ENCODE measurements around the gene C19orf47.
"Not testable (repeated sequence)": the region's sequence is repeated elsewhere in the genome, so short reads cannot be mapped to it uniquely, and the experiment has no call there.

C19orf47 gene

DNA sequence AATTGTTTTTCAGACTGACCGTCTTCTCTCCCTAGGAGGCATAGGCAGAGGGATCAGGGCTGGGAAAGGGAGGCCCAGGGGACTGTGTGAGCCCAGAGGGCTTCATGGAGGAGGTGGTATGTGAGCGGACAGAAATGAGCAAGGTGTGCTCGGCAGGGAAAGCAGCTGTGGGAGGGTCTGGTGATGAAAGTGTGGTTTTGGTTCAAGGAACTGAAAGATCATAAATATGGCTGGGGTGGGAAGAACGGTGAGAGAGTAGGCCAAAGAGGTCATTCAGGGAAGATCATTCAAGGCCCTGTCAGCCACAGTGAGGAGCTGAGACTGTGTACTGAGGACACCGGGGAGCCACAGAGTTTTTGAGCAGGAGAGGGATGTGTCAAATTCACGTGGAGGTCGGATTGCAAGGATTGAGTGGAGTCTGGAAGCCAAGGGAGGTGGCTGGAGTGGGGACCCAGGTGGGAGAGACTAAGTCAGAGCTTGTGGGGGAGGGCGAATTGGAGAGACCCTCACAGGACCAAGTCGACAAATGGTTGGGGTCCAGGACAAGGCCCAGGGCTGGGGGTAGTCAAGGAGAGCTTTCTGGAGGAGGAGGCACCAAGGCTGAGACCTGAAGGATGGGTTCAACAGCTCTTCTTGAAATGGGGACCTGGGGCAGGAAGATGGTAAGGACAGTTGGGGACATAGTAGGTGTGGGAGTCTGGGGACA is 7.9 kb upstream of the C19orf47 start:
- DNase-seq (ENCODE audit: low read depth in 3 of 3): no peak

GRCh38 chr19:40348961-40349507 is 837 bp upstream of the C19orf47 start:
- DNase-seq (ENCODE audit: low read depth in 3 of 3): no peak

DNA sequence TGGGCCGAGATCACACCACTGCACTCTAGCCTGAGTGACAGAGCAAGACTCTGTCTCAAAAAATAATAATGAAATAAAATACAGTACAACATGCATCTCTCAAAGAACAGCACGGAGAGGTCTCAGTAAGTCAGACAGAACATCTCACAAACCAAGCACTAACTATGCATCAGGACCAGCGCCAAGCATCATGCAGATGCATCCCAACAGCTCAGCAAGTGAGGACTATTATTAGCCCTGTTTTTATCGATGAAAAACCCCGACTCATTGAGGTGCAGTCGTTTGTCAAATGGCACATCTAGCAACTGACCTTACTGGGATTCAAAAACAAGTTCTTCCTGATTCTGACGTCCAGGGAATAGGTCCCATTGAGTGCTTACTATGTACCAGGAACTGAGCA is 3.8 kb downstream of the C19orf47 start:
- no peak for DNase-seq (ENCODE audit: low read depth in 3 of 3)

DNA sequence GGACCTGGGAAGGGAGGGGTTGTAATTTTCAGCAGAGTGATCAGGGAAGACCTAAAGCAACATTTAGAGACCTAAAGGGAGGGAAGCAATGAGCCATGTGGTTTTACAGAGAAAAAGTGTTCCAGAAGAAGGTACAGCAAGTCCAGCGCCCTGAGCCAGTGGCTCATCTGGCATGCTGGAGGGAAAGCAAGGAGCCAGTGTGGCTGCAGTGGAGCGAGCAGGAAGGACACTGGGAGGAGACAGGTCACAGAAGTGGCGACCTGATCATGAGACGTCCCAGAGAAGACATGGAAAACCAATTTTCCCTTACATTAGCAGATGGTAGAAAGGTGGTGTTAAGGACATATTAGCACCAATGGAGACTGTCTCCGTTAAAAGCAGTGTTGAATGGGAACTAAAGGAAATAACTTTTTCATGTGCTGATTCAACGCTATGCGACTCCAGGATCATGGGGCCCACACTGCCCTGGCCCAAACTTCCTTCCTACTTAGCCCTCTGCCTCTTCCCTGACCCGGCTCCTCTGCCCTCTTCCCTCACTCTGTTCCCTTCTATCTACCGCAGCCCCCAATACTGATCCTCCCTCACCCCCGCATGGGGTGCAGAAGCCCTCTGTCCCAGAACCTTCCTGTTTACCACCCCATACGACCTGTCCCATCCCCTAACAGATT is 5.4 kb downstream of the C19orf47 start:
- DNase-seq (ENCODE audit: low read depth in 3 of 3): no peak

DNA sequence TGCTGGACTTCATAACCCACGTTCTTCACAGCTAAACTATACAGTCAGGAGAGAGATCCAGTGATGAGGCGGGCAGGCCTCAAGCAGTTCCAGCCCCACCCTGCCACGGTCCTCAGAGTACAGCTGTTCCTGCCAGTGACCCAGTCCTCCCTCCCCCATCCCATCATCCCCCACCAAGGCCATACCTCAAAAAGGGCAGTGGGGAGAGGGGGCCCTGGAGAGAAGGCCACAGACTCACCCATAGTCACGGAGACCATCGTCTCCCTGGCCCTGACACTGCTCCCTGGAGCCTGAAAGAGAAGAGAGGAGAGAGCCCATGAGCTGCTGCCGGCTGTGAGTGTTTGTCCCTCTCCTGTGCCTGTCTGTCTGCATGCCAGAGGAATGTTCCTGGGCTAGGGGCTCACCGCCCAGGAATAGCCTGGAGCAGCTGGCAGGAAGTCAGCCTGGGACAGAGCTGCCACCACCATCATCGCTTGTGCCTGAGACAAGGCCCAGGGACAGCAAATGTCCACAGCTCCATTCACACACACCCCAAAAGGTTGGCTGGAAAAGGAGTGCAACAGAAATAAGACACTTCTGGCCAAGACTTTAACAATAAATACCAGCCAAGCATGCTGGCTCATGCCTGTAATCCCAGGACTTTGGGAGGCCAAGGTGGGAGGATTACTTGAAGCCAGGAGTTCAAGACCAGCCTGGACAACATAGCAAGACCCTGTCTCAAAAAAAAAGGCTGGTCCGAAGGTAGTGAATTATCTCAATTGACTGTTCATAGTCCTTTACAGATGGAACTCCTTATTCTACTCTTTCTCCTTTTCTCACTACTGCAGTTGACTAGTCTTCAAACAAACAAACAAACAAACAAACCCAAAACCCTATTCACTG is 6.4 kb downstream of the C19orf47 start:
- no peak for DNase-seq (ENCODE audit: low read depth in 3 of 3)

GRCh38 chr19:40339018-40339728 is 9.0 kb downstream of the C19orf47 start:
- no peak for DNase-seq (ENCODE audit: low read depth in 3 of 3)

- no peak for DNase-seq (ENCODE audit: low read depth in 3 of 3)
These were observed 10.6 kb downstream of the C19orf47 start for GRCh38 chr19:40337594-40337993.

DNA sequence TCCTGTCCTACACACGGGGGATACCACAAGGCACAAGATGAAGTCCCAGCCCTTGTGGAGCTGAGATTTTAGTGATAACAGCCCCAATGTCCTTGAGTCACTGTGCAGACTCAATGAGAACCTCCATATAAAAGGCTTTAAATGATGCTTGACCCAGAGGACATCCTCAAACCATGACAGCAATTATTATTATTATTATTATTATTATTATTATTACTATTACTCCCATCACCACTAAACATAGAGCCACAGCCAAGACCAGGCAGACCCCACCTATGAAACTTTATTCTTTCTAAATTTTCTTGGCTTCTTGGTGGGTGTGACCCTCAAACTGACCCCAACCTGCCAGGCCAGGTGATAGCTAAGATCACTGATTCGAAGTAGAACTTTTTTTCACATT is 11.1 kb downstream of the C19orf47 start:
- DNase-seq (ENCODE audit: low read depth in 3 of 3): no peak

DNA sequence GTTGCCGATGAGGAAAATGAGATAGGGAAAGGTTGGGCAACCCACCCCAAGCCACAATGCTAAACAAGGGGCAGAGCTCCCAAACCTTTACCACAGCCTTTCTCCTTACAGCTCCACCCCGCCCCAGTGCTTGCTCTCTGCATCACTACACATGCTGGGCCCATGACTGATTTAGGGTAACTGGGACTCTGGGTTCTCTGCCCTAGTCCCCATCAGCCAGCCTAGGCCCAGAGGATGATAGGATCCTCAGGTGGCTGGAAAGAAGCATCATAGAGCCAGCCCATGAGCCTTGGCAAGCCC is 11.6 kb downstream of the C19orf47 start:
- no peak for DNase-seq (ENCODE audit: low read depth in 3 of 3)

GRCh38 chr19:40335855-40336600 is 12.2 kb downstream of the C19orf47 start:
- DNase-seq (ENCODE audit: low read depth in 3 of 3): no peak

DNA sequence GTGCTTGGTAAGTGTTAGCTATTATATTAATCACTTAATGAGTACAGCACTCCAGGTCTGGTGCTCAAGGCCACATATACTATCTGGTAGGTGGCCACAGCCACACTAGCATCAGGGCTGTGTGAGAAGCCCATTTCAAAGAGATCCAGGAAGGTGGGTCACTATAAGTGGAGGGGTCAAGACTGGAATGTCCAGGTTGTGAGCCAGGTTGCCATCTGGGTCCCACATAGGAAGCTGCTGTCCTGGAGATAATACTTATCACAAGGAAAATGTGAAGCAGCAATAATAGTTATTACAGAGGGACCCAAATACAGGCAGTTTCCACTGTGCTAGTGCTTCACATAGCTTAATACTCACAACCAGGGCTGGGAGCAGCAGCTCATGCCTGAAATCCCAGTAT is 13.1 kb downstream of the C19orf47 start:
- no peak for DNase-seq (ENCODE audit: low read depth in 3 of 3)

- DNase-seq (ENCODE audit: low read depth in 3 of 3): not testable (repeated sequence)
These were observed 15.1 kb downstream of the C19orf47 start for GRCh38 chr19:40333083-40333482.

GRCh38 chr19:40332669-40333068 is 15.5 kb downstream of the C19orf47 start:
- no peak for DNase-seq (ENCODE audit: low read depth in 3 of 3)

GRCh38 chr19:40331052-40331451 is 17.1 kb downstream of the C19orf47 start:
- no peak for DNase-seq (ENCODE audit: low read depth in 3 of 3)

- DNase-seq (ENCODE audit: low read depth in 3 of 3): no peak
These were observed 22.0 kb downstream of the C19orf47 start for GRCh38 chr19:40326201-40326600.

GRCh38 chr19:40323705-40324104 is 24.5 kb downstream of the C19orf47 start:
- DNase-seq (ENCODE audit: low read depth in 3 of 3): no peak

- DNase-seq (ENCODE audit: low read depth in 3 of 3): no peak
These were observed 25.1 kb downstream of the C19orf47 start for GRCh38 chr19:40322951-40323615.

DNA sequence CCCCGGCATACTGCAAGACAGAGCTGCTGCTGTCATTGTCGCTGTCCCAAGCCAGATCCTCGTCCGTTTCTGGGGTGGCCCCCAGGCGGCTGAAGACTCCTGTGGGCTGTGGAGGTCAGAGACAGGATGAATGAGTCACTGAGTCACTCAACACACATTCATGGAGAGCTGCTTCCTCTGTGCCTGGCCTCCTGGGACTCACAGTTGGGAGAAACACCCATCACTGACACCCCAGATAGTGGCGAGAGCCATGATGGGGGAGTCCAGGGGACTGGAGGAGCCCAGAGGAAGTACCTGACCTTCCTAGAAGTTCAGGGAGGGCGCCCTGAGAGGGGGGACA is 26.0 kb downstream of the C19orf47 start:
- no peak for DNase-seq (ENCODE audit: low read depth in 3 of 3)

DNA sequence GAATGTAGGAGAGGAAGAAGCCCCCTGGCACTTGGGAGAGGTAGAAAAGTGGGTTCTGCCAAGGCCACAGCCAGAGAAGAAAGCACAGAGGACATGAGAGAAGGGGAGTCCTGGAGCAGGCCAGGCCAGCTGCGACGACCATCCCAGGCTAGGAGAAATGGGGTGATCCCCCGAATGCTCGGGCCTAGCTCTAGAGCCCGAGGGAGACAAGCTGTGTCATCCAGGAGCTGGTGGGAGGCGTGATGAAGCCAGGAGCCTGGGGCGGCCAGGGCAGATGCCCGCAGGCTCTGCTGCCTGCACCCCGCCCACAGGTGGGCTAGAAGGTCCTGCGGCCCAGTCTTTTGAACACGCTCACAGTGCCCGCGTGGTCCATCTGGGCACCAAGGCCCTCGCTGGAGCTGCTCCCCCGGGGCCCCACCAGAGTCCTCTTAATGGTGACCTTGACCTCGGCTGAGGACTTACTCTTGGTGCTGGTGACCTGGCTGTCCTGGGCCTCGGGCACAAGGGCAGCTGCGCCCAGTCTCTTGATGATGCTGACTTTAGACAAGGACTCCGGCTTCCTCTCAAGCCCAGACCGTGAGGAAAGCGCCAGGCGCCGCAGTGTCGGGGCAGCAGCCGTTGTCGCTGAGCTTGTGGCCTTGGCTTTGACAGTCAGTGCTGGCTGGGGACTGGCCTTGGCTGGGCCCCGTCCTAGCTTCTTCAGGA is 26.5 kb downstream of the C19orf47 start:
- no peak for DNase-seq (ENCODE audit: low read depth in 3 of 3)

DNA sequence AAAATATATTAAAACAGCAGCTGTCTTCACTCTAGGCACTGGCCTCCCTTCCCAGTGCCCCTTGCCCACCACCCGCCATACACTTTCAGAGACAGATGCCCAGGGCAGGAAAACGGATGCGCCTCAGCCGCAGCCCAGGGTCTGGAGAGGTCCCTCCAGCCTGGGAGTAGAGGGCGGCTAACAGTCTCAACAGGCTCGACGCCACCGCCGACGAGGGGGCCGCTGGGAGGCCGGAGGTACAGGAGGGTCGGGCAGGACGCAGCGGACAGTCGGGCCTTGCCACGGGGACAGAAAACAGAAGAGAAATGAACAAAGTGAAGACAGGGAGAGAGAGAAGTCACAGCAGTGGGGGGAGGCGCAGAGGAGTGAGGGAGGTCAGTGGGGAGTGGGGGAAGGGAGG is 27.1 kb downstream of the C19orf47 start:
- no peak for DNase-seq (ENCODE audit: low read depth in 3 of 3)

Measured in stimulated activated CD4-positive, alpha-beta T cell treated with anti-CD3 and anti-CD28 coated beads, TNF-alpha, amount 100 ng/mL, for 4 hours (primary cell).